HG03060 (cell line): ENCODE measurements around the gene SSU72.

Experiments used
- ATAC-seq: cut with Tn5 transposase; IDR thresholded peaks from one replicate; pipeline ENCODE4 v1.9.1; 2021; ENCODE audit warnings: low read depth, moderate number of reproducible peaks; ENCODE audit not compliant: unreplicated experiment

SSU72 gene

DNA sequence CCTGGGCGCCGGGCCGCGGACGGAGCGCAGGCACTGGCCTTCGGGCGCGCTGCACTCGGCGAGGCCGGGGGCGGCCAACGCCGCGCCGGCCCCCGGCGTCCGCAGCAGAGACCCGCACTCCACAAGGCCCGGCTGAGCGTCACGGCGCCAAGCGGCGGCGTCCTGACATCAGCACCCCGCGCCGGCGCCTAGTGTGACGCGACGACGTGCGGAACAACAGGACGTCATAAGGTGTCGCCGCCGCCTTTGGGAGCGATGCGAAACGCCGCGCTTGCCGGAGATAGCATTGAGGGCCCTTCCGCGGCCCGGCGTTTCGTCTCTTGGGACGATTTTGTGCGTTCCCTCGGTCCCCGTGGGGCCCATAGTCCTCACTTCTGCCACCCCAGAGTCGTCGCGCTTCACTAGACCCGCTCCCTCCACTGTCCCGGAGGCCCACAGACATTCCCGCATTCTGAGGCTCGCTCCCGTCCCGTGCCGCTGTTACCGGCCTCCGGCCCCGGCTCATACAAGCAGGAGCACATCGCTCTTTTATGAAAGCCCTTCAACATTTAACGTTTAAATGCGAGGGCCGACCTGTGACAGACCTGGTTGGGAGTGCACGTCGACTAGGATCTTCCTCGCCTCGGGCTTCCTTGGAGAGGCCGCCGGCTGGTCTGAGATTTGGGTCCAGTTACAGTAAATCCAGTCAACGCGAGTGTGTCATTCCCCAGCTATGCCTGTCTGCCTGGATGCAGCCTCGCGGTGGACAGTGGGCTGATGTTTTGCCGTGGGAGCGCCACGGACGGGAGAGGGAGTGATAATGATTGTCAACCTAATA, at the start of gene SSU72:
TSS of gene SSU72 (minus strand) at position 143 of the 817 bp plus-strand sequence. CDS start 306 bp downstream, outside the sequence.
- ATAC-seq, result peak; percentile 56

DNA sequence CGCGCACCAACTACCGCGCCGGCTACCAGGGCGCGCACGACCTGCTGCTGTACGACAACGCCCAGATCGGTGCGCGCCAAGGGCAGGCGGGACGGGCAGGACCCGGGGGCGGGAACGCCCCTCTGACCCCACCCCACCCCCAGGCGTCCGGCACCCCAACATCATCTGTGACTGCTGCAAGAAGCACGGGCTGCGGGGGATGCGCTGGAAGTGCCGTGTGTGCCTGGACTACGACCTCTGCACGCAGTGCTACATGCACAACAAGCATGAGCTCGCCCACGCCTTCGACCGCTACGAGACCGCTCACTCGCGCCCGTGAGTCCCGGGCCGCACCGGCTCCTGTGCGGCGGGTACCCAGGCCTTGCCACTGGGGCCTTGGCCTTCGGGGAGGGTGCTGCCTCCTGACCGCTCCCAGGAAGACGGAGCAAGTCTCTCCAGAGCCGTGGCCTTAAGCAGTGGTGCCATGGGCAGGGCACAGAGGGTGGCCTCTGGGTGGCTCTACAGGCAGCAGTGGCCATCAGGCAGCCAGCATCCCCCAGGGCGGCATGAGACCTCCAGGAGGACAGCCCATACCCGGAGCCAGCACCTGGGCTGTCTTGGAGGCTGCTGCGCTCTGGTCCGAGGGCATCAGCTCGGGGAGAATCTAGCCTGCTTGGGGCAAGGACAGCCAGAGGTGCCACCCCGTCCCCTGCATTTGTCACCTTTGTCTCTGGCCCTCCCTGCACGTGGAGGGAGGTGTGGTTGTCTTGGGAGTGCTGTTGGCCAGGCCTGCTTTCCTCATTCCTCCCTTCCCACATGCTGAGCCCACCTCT, 49.2 kb upstream of the SSU72 start:
- ATAC-seq, result no peak

DNA sequence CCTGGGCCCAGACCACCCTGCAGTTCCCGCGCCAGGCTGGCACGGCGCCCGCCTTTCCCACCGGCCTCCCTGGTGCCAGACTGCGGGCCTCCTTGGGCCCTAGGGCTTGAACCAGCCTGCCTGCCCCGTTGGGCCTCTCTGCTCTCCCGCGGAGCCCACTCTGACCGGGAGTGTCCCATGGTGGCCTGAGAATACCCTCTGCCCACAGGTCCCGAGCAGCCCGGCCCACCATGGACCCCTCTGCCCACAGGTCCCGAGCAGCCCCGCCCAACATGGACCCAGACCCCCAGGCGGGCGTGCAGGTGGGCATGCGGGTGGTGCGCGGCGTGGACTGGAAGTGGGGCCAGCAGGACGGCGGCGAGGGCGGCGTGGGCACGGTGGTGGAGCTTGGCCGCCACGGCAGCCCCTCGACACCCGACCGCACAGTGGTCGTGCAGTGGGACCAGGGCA, 48.5 kb upstream of the SSU72 start:
- no peak for ATAC-seq

DNA sequence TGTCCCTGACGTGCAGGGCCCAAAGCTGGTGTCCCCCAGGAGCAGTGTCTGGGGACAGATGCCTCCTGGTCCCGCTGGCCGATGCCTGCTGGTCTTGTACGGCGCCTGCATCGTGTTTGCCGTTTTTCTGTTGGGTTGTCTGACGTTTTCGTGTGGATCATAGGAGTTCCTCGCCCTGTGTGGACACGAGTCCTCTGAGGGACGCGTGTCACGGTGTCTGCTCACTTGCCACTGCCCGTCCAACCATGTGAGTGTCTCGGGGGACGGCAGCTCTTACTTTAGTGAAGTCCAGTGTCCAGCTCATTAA, 48.1 kb upstream of the SSU72 start:
- ATAC-seq, result no peak

DNA sequence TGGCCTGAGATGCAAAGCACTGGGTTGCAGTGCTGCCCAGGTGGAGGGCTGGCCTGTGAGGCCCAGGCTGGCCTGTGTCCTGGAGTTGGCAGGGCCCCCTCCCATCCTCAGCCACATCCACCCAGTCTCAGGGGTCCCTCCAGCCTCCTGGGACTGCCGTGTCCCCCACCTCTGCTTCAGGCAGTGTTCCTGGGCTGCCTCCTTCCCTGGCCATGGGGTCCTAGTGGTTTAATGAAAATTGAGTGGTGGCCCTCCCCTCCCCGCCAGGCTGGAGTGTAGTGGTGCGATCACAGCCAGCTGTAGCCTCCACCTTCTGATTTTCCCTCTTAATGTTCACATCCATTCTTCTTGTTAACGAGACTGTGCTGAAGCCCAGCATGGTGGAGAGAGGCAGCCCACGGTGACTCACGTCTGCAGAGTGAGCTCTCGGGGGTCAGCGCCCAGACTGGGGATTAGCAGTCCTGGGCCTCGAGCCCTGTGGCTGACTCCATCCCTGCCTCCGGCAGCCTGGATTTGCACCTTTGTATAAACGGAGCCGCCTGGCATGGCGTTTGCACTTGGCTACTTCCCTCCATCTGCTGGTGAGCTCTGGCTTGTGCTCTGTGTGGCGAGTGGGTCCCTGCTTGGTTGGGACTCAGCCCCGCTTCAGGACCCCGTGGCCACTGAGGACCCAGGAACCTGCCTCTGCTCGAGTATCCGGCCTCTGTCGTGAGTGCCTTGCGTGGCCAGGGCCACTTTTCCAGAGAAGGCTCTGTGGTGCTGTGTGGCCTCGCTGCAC, 47.5 kb upstream of the SSU72 start:
- no peak for ATAC-seq

DNA sequence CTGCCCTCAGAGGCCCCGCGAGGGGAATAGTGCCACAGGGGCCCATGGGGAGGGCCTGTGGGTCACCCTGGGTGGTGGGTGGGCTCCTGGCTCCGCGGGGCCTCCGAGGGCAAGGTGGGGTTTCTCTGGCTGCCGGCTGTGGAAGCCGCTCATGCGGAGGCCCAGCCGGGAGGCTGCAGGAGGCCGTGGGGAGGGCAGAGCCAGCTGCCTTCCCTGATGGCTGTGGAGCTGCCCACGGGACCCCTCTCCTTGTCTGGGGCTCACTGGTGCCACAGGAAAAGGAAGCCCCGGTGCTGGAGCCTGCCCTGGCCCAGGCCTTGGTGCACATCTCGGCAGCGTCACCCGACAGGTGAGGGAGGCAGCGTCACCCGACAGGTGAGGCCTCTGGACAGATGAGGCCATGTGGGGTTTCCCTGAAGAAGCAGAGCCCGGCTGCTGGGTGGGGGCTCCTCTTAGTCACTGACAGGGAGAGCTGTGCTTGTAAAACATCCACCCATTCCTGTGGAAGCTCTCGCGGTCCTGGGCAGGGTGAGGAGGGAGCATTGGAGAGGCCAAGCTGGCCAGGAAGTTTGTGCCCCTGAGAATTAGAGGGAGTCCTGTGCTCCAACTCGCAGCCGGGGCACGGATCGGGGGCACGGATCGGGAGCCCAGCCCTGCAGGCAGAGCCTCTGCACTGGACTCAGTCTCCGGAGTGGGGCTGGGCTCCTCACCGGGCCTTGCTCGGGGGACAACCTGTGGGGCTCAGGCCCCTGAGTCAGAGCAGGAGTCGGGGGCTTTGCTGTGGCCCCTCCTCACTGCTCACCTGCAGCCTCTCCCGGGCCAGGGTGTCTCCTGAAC, 46.7 kb upstream of the SSU72 start:
- ATAC-seq, result no peak

DNA sequence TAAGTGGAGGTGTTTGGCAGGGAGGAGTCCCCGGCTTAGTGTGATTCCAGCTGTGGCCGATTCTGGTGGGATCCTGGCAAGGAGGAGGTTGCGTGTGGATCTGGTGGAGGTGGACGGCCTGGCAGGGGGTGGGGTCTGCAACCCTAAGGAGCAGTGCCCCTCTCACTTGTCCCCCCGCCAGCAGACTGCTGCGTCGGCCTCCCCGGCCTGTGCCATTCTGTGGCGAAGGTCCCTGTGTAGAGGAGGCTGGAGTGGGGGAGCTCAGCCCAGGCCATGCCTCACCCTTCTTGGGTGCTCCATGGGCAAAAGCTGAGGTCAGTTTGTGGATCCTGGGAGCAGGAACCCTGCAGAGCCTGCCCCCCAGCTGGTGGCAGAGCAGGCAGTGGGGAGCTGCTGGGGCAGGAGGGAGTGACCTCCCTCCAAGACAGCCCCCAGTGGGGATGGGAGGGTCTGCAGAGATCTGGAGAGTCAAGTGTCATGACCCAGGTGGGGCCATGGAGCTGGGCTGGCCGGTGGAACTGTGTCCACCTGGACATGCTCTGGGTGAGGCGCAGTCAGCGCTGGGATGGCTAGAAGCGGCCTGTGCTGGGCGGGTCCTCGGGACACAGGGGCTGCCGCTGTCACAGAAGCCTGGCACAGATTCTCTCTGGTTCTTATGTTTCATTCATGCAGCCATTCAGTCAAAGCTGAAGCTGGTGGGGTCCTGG, 45.9 kb upstream of the SSU72 start:
- ATAC-seq, result no peak

DNA sequence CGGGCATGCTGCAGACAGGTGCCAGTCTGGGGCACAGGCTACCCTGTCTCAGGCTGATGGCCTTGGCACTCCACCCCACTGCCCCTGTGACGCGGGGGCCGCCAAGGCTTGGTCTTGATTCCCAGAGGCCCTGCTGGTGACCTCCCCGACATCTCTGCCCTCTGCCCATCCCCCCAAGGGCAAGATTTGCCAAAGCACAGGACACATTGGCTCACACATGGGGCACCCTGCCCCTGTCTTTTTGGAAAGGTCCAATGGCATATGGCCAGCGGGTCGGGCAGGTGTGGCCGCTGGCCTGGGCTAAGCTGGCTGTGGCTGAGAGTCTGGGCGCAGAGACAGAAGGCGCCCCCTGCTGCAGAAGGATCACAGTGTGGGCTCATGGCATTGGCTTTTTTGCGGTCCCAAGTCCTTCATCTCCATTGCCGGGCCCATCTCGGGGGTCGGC, 45.3 kb upstream of the SSU72 start:
- no peak for ATAC-seq

DNA sequence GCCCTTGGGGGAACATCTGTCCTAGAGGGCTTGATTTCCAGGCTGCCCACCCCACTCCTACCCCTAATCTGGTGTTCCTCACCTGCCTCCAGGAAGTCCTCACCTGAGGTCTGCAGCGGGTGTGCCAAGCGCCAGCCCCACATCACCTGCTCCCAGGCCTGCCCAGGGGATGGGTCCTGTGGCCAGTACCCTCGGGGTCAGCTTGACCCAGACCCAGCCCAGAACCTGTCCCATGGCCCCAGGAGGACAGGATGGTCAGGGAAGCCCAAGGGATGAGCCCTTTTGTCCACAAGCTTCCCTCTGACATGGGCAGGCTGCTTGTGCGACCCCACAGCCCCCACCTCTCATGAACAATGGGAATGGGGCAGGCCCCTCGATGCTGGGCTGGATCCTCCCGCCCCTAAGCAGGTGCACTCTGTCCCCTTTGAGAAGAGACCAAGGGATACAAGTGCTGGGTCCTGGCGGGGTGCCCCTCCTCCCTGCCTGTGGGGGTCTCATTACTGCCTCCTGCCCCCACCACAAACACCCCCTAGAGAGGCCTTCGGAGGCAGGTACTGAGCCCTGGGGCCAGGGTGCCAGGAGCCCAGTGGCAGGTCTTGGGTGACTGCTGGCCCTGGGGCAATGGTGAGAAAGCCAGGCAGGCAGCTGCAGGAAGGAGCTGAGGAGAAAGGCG, 43.9 kb upstream of the SSU72 start:
- no peak for ATAC-seq

DNA sequence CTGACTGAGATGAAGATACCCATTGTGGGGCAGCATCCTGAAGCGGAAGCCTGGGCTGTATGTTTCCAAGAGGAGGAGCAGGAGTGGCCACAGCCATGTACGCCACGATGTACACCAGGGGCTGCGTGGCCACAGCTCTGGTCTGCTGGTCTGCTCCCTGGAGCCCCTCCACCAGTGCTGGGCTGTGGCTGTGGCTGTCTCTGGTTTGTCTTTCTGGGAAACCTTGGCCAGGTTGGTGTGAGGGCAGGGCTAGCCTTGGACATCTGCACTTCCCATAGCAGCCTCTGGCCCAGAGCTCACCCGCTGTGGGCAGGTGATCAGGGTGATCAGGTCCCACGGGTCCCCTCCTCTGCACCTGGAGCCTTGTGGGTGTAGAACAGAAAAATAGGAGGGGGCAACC, 43.3 kb upstream of the SSU72 start:
- ATAC-seq, result no peak

DNA sequence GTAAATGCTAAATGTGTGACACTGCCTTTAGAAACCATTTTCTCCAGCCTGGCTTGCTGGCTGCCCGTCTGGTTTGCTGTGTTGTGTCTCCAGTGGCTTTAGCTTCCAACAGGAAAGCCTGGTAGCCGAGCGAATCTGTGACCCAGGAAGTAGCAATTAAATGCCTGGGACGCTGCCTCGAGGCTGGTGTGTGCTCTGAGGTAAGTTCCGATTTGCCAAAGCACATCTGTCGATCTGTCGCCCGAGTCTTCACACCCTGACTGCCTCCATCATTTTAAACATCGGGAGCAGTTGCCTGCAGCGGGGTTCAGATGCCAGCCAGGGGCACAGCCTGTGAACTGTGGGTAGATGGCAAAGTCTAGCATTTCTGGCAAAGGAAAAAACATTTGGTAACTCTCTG, 42.9 kb upstream of the SSU72 start:
- no peak for ATAC-seq

DNA sequence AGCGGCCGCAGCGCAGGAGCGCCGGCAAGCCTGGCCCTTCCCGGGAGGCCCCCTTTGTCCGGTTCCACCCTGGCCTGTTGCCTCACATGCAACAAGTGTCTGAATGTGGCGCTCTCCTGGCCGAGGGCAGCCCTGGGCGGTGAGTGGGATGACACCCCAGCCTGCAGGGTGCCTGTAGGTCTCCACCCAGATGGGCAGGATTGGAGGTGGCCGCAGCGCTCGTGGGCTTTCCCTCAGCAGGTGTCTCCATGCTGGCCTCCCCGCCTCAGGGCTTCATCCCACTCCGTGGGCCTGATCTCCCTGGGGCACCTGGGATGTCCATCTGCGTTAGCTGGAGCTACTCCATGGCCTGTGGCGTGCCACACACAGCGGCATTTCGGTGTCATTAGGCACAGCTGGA, 42.2 kb upstream of the SSU72 start:
- no peak for ATAC-seq

DNA sequence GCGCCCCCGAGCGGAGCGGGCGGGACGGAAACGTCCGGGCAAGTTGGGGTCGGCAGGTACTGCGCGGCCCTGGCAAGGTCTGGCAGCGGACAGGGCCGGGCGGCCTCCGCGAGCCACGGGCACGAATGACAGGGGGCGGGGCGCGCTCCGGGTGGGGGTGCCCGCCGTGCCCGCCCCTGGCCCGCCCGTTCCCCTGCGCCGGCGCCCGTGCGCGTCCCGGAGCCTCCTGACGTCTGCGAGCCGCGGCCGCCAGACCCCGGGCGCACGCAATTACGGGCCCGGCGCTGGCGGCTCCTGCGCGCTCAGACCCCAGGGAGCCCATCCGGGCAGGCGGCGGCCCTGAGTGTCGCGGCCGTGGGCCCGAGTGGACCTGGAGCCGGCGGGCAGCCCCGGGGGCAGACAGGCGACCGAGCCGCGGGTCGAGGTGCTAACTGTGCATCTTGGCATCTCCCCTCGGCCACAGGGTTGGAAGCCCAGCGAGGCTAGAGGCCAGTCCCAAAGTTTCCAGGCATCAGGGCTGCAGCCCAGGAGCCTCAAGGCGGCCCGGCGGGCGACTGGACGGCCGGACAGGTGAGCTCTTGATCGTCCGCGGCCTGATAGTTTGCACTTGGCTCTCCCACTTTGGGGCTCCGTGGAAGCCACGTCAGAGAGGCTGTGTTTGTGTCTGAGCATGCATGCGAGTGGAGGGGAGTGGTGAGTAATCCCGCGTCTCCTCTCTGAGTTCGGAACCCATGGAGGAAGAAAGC, 41.6 kb upstream of the SSU72 start:
- no peak for ATAC-seq

DNA sequence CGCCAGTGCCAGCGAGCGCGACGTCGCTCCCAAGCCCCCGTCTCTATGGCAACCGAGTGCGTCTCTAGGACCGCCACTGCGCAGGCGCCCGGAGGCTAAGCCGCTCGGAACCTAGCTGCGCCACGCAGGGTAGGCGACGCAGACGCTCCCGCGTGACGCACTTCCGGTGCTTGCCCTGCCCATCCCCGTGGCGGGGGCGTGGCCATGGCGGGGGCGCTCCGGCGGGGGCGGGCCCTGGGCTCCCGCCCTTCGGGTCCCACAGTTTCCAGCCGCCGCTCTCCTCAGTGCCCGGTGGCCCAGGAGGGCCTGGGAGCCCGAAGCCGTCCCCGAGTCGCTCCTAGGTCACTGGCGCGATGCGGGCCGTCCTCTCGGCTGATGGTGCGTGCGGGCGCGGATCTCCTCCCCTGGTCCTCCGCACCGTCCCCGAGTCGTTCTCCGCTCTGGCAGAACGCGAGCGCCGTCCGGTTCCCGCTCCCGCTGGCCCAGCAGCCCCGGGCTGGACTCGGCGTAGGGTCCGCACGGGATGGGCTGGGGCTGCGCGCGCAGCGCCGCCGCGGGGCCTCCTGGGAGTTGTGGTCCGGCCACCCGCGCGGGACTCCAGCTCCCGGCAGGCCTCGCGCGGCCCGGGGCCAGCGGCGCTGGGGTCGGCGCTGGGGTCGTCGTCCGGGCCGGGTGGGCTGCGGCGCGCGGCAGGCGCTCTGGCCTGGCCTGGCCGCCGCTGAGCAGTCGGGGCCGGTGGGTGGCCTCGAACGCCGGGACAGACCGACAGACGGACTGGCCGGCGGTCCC, 40.8 kb upstream of the SSU72 start, which contains the start of gene MIB2:
TSS of gene MIB2 (plus strand) at position 245 of the 789 bp plus-strand sequence. CDS start 7,953 bp downstream, outside the sequence.
- ATAC-seq, result peak; percentile 87

DNA sequence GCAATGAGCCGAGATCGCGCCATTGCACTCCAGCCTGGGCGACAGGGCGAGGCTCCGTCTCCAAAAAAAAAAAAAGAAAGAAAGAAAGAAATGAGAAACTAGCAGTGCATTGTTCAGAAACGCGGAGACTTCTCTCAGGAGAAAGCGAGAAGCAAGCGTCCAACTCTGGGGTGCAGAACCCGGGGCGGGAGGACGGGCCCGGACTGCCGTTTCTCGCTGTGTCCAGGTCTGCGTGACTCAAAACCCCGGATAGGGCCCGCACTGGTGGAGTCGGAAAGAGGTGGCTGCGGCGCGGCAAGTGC, 40.2 kb upstream of the SSU72 start:
- ATAC-seq, result no peak

DNA sequence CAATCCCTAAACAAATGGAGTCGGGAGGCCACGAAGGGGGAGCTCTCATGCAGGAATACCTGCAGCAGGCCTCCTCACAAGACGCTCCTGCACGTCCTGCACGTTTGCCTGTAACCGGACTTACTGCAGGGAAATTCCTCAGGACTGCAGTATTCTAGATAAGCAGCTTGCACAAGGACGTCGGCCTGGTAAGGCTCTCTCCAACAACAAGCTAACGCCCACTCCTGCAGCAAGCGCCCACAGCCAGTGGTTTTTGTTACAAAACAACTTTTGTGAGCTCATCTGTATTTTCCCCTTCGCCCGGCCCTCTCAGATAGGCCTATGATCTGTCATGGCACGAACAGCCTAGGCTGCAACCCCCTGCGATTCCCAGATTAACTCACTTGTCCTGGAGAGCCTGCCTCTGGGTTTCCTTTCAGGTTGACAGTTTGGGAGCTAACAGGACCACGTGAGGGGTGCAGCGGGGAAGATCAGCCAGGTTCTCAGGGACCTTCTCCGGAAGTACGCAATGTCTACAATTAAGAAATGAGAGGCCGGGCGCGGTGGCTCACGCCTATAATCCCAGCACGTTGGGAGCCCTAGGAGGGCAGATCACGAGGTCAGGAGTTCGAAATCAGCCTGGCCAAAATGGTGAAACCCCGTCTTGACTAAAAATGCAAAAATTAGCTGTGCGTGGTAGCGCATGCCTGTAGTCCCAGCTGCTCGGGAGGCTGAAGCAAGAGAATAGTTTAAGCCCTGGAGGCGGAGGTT, 39.7 kb upstream of the SSU72 start:
- no peak for ATAC-seq

DNA sequence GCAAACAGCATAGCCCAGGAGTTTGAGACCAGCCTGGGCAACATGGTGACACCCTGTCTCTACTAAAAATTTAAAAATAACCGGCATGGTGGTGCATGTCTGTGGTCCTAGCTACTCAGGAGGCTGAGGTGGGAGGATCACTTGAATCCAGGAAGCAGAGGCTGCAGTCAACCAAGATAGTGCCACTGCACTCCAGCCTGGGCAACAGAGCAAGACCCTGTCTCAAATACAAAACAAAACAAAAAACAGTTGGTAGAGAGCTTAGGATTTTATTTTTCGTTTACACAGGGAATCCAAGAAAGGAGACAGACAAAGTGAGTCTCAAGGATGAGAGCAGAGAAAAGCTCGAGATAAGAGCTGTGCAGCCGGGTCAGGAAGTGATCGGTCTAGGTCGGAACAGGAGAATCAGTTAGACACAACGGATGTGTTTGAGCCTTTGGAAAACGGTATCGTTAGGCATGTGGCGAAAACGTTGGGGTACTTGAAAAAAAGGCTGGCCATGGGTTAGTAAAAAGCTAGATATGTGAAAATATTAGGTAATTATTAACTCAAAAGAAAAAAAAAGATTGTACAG, 38.9 kb upstream of the SSU72 start:
- no peak for ATAC-seq
